ENCODE results near the gene USP3. TPM values are rescaled to one million over a fixed set of nuclear protein-coding genes. Genes with fewer than 3 reads are reported as not detected.

The USP3 gene
- total RNA-seq, 6 experiments from 2014 or later = 21.9 to 33.8 (median 24.8) TPM

- no peaks in the 10 kb centered on the region for H3K9me3 ChIP-seq
- no peak overlapping the region for H3K27ac ChIP-seq
- H3K36me3 ChIP-seq = peaks cover 0 to 87% (median 18%) of the 10 kb centered on the region in 4 donors
- H3K4me1 ChIP-seq = no peaks in the 10 kb centered on the region
- DNase-seq (no peak), ATAC-seq (no peak)
- TF ChIP-seq CTCF (IDR thresholded peaks at IDR 0.05) (no peak), POLR2A (IDR thresholded peaks at IDR 0.05) (no peak)
- no peak overlapping the region for H3K4me3 ChIP-seq
- no peaks in the 10 kb centered on the region for H3K27me3 ChIP-seq
- WGBS (ENCODE audit: insufficient coverage, low coverage, low lambda C conversion rate, missing lambda C conversion rate) = 82% methylated on average over 2 of the region's 2 CpGs
- intact Hi-C loops (cut with DNase I) = no loop called here
Measured at GRCh38 chr15:63633312-63633711, 128.9 kb downstream of the USP3 start.

- WGBS (ENCODE audit: insufficient coverage, low coverage, low lambda C conversion rate, missing lambda C conversion rate) = 94% methylated on average over 1 of the region's 1 CpG
- Histone ChIP-seq H3K36me3 (peaks cover 0 to 86% (median 21%) of the 10 kb centered on the region in 4 donors), H3K27ac (no peak overlapping the region), H3K27me3 (no peaks in the 10 kb centered on the region), H3K9me3 (no peaks in the 10 kb centered on the region), H3K4me1 (no peaks in the 10 kb centered on the region), H3K4me3 (no peak overlapping the region)
- intact Hi-C loops (cut with DNase I) = no loop called here
- no peak for DNase-seq
- TF ChIP-seq POLR2A (IDR thresholded peaks at IDR 0.05) (no peak), CTCF (IDR thresholded peaks at IDR 0.05) (no peak)
- no peak for ATAC-seq
Measured at GRCh38 chr15:63634154-63634553, 129.8 kb downstream of the USP3 start.

- intact Hi-C loops (cut with DNase I) = no loop called here
- ATAC-seq = no peak
- 94% methylated on average over 9 of the region's 9 CpGs for WGBS (ENCODE audit: insufficient coverage, low coverage, low lambda C conversion rate, missing lambda C conversion rate)
Measured at GRCh38 chr15:63636518-63637061, 132.2 kb downstream of the USP3 start.

GRCh38 chr15:63638839-63639238, 134.4 kb downstream of the USP3 start:
- ATAC-seq (no peak), DNase-seq (no peak)
- peaks cover 0 to 76% (median 31%) of the 10 kb centered on the region in 4 donors for H3K36me3 ChIP-seq
- WGBS (ENCODE audit: insufficient coverage, low coverage, low lambda C conversion rate, missing lambda C conversion rate) = 100% methylated on average over 1 of the region's 1 CpG
- no peaks in the 10 kb centered on the region for H3K9me3 ChIP-seq
- no peak overlapping the region for H3K27ac ChIP-seq
- H3K27me3 ChIP-seq = no peaks in the 10 kb centered on the region
- no peak overlapping the region for H3K4me3 ChIP-seq
- TF ChIP-seq CTCF (IDR thresholded peaks at IDR 0.05) (no peak), POLR2A (IDR thresholded peaks at IDR 0.05) (no peak)
- intact Hi-C loops (cut with DNase I) = no loop called here
- no peaks in the 10 kb centered on the region for H3K4me1 ChIP-seq

More at GRCh38 chr15:63636518-63637061, 132.2 kb downstream of the USP3 start:
- DNase-seq = no peak
- TF ChIP-seq CTCF (IDR thresholded peaks at IDR 0.05) (no peak), POLR2A (IDR thresholded peaks at IDR 0.05) (no peak)
- H3K27ac ChIP-seq = no peak overlapping the region
- peaks cover 0 to 88% (median 33%) of the 10 kb centered on the region in 4 donors for H3K36me3 ChIP-seq
- no peaks in the 10 kb centered on the region for H3K9me3 ChIP-seq
- no peaks in the 10 kb centered on the region for H3K27me3 ChIP-seq
- H3K4me1 ChIP-seq = no peaks in the 10 kb centered on the region
- no peak overlapping the region for H3K4me3 ChIP-seq
